HEK293T (cell line): ENCODE measurements around the gene MCEMP1.

Source experiments
- ARNT ChIP-seq: fragments of 450-650 bp; IDR thresholded peaks from 2 replicates; pipeline ENCODE4 v1.6.1; 2017; ENCODE audit warnings: mild to moderate bottlenecking
- BHLHE40 ChIP-seq: fragments of 450-650 bp; IDR thresholded peaks from 2 replicates; pipeline ENCODE4 v1.6.1; 2016; ENCODE audit warnings: mild to moderate bottlenecking, moderate library complexity, borderline replicate concordance
- CTBP1 ChIP-seq: fragments of 450-650 bp; IDR thresholded peaks from 2 replicates; pipeline ENCODE4 v1.6.1; 2016; ENCODE audit warnings: borderline replicate concordance
- ELF4 ChIP-seq: fragments of 450-650 bp; IDR thresholded peaks from 2 replicates; pipeline ENCODE4 v1.6.1; 2017; ENCODE audit warnings: antibody characterized with exemption
- FOXA1 ChIP-seq: fragments of 450-650 bp; IDR thresholded peaks from 2 replicates; pipeline ENCODE4 v1.6.1; 2016; ENCODE audit warnings: mild to moderate bottlenecking
- FOXK2 ChIP-seq: fragments of 450-650 bp; IDR thresholded peaks from 2 replicates; pipeline ENCODE4 v1.6.1; 2016; ENCODE audit warnings: mild to moderate bottlenecking
- FOXM1 ChIP-seq: fragments of 450-650 bp; IDR thresholded peaks from 2 replicates; pipeline ENCODE4 v1.6.1; 2017; ENCODE audit warnings: mild to moderate bottlenecking, borderline replicate concordance
- HDGF ChIP-seq: fragments of 450-650 bp; IDR thresholded peaks from 2 replicates; pipeline ENCODE4 v1.6.1; 2017; ENCODE audit warnings: antibody characterized with exemption, borderline replicate concordance
- L3MBTL2 ChIP-seq: fragments of 450-650 bp; conservative IDR thresholded peaks from 2 replicates; pipeline ENCODE4 v1.6.1; 2016; ENCODE audit warnings: mild to moderate bottlenecking
- NFRKB ChIP-seq: fragments of 450-650 bp; IDR thresholded peaks from 2 replicates; pipeline ENCODE4 v1.6.1; 2016; ENCODE audit warnings: mild to moderate bottlenecking, moderate library complexity
- SP1 ChIP-seq: fragments of 450-650 bp; IDR thresholded peaks from 2 replicates; pipeline ENCODE4 v1.6.1; 2017
- TARDBP ChIP-seq: fragments of 450-650 bp; IDR thresholded peaks from 2 replicates; pipeline ENCODE4 v1.6.1; 2016
- ZNF384 ChIP-seq: fragments of 450-650 bp; IDR thresholded peaks from 2 replicates; pipeline ENCODE4 v1.6.1; 2016
- TF ChIP-seq, protein P1 (sequence below): fragments of 450-650 bp; IDR thresholded peaks from 2 replicates; pipeline ENCODE4 v1.6.1; 2016

DNA sequence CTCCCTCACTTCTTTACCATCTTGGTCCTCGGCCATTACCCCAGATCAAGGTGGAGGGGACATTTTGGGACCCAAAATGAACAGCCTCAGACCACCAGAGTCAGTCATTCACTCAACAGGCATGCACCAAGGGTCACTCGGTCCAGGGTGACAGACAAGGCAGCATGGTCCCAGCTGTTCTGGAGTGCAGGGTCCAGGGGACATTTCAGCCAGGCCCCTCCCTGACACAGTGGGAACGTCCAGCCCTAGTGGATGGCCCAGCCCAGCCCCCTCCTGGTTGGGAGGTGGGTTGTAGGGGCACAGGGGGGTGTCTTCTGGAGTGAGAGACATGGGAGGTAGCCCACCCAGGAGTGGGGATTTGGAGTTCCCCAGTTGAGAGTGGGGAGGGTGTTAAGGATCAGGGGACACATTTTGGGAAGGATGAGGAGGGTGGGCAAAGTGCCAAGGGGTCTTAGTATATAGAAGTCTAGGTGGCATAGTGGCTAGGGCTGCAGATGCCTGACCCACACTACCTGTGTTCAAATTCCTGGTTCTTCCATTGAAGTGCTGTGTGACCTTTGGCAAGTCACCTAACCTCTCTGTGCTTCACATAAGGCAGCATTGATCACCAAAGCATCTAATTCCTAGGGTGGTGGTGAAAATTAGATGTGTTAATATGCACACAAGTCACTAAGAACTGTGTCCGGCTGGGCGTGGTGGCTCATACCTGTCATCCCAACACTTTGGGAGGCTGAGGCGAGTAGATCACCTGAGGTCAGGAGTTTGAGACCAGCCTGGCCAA lies 27.6 kb downstream of the MCEMP1 start:
- TF ChIP-seq FOXM1 (no peak), TARDBP (no peak), ZNF384 (no peak), ELF4 (no peak), FOXK2 (no peak), ARNT (no peak), SP1 (no peak), BHLHE40 (no peak), NFRKB (no peak), HDGF (no peak), FOXA1 (no peak), CTBP1 (no peak), L3MBTL2 (no peak)
- TF ChIP-seq, protein P1, sequence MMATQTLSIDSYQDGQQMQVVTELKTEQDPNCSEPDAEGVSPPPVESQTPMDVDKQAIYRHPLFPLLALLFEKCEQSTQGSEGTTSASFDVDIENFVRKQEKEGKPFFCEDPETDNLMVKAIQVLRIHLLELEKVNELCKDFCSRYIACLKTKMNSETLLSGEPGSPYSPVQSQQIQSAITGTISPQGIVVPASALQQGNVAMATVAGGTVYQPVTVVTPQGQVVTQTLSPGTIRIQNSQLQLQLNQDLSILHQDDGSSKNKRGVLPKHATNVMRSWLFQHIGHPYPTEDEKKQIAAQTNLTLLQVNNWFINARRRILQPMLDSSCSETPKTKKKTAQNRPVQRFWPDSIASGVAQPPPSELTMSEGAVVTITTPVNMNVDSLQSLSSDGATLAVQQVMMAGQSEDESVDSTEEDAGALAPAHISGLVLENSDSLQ: no peak
